OCI-LY1 (cell line): Measurements from ENCODE around the gene GAP43.

Experiments
- H2AFZ ChIP-seq: fragments of 200-600 bp; sonication (generic), shearing (Covaris generic); 2 replicates; pipeline ENCODE4 v1.6.0; 2014; ENCODE audit warnings: antibody characterized with exemption, mild to moderate bottlenecking, low read length
- H3F3A ChIP-seq: fragments of 200-600 bp; sonication (generic), shearing (Covaris generic); 2 replicates; pipeline ENCODE4 v1.6.0; 2014; ENCODE audit warnings: mild to moderate bottlenecking, antibody characterized with exemption, low read length, moderate library complexity; ENCODE audit not compliant: insufficient read depth
- H3K27ac ChIP-seq: fragments of 200-600 bp; sonication (generic); 2 replicates; pipeline ENCODE4 v1.5.1; 2014; ENCODE audit warnings: low read length, mixed run types, mild to moderate bottlenecking, low read depth; ENCODE audit not compliant: poor library complexity, severe bottlenecking
- H3K27me3 ChIP-seq: fragments of 200-600 bp; sonication (generic); 2 replicates; pipeline ENCODE4 v1.6.0; 2014; ENCODE audit warnings: antibody characterized with exemption, mild to moderate bottlenecking, low read length, moderate library complexity; ENCODE audit not compliant: insufficient read depth
- H3K36me3 ChIP-seq: fragments of 200-600 bp; sonication (generic); 2 replicates; pipeline ENCODE4 v1.6.1; 2014; ENCODE audit warnings: mild to moderate bottlenecking, antibody characterized with exemption, low read length, moderate library complexity, mixed read lengths; ENCODE audit not compliant: insufficient read depth
- H3K4me1 ChIP-seq: fragments of 200-600 bp; sonication (generic); 2 replicates; pipeline ENCODE4 v1.5.1; 2014; ENCODE audit warnings: mild to moderate bottlenecking, low read length, moderate library complexity; ENCODE audit not compliant: insufficient read depth, severe bottlenecking
- H3K4me2 ChIP-seq: fragments of 200-600 bp; sonication (generic), shearing (Covaris generic); 2 replicates; pipeline ENCODE4 v1.6.1; 2014; ENCODE audit warnings: low read length
- H3K4me3 ChIP-seq: fragments of 200-600 bp; sonication (generic); 2 replicates; pipeline ENCODE4 v1.5.1; 2014; ENCODE audit warnings: low read length, low read depth, mild to moderate bottlenecking, mixed read lengths; ENCODE audit not compliant: poor library complexity, severe bottlenecking
- H3K79me2 ChIP-seq: fragments of 200-600 bp; shearing (Covaris generic); 2 replicates; pipeline ENCODE4 v1.6.1; 2016; ENCODE audit warnings: mixed run types, low read length, mixed read lengths; ENCODE audit not compliant: insufficient read depth
- H3K9ac ChIP-seq: fragments of 200-600 bp; sonication (generic), shearing (Covaris generic); 2 replicates; pipeline ENCODE4 v1.6.1; 2014; ENCODE audit warnings: mild to moderate bottlenecking, low read length, mixed read lengths
- H3K9me2 ChIP-seq: fragments of 200-600 bp; sonication (generic), shearing (Covaris generic); 2 replicates; pipeline ENCODE4 v1.6.1; 2014; ENCODE audit warnings: low read depth, mild to moderate bottlenecking, low read length, mixed read lengths
- H3K9me3 ChIP-seq: fragments of 200-600 bp; shearing (Covaris generic); 2 replicates; pipeline ENCODE4 v1.6.1; 2014; ENCODE audit warnings: low read length, mixed read lengths
- H4K20me1 ChIP-seq: fragments of 200-600 bp; sonication (generic), shearing (Covaris generic); 2 replicates; pipeline ENCODE4 v1.6.0; 2016; ENCODE audit warnings: mild to moderate bottlenecking, low read length; ENCODE audit not compliant: insufficient read depth
- CTCF ChIP-seq: fragments of 200-600 bp; sonication (generic), shearing (Covaris generic); IDR thresholded peaks from 2 replicates; pipeline ENCODE4 v1.5.1; 2017; ENCODE audit warnings: mild to moderate bottlenecking, antibody characterized with exemption, low read length, moderate library complexity, mixed read lengths
- EZH2 ChIP-seq: fragments of 200-600 bp; sonication (generic), shearing (Covaris generic); IDR thresholded peaks from 2 replicates; pipeline ENCODE4 v1.8.0; 2017; ENCODE audit warnings: borderline replicate concordance, mixed run types, mild to moderate bottlenecking, antibody characterized with exemption, low read length, moderate library complexity, mixed read lengths

Gene GAP43

DNA sequence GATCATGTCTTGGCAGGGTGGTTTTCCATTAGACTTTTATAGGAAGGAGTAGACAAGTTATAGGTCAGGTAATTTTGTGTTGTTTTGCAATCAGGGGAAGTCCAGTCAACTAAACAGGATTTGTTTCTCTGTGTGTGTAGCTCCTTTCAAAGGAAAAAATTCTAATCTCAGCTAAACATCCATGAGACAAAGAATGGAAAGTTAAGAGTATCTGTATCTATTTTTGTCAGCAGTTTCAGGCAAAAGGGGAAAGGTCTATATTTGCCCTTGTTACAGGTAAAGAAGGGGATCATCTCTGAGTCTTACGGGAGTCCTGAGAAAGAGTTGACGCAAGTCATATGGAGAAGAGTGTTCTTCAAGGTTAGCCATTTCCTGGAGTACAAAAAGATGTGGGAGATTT lies 79.3 kb downstream of the GAP43 start:
- no peak overlapping the region for H2AFZ ChIP-seq
- no peaks in the 10 kb centered on the region for H3K36me3 ChIP-seq
- H3K27me3 ChIP-seq, result no peaks in the 10 kb centered on the region
- TF ChIP-seq CTCF, result no peak
- H3K4me2 ChIP-seq, result no peak overlapping the region
- H3K4me1 ChIP-seq, result no peaks in the 10 kb centered on the region
- no peak overlapping the region for H3K9ac ChIP-seq
- H3K79me2 ChIP-seq, result no peaks in the 10 kb centered on the region
- no peaks in the 10 kb centered on the region for H4K20me1 ChIP-seq
- H3F3A ChIP-seq, result no peaks in the 10 kb centered on the region
- H3K27ac ChIP-seq, result no peak overlapping the region
- H3K4me3 ChIP-seq, result no peak overlapping the region
- H3K9me3 ChIP-seq, result no peaks in the 10 kb centered on the region
- H3K9me2 ChIP-seq, result no peaks in the 10 kb centered on the region

DNA sequence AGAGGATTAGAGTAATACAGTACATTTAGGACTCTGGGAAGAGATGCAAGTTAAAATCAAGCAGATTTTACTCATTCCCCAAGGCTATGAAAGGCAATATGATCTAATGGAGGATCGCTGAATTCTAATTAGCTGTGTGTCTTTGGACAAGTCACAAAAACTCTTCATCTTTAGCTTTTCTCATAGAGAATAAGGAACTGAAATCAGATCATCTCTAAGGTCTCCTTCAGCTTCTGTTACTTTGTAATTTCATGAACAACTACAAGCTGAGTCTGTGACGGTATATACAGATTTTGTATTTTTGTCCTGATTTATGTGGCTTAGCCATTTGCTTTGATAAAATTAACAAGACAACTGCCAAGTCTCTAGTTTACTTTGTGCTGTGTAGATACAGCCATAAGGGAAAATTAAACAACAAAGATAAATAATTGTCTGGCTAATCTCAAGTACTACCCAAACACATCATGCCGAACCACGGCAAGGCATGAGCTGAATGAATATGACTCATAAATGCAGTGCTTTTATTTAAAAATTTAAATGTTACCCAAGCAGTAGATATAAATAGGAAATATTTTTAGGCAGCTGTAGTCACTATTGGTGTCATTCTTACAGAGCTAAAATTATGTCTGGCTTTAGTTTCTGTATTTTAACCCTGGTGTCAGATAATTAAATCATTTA lies 81.5 kb downstream of the GAP43 start:
- H3K27ac ChIP-seq, result no peak overlapping the region
- no peaks in the 10 kb centered on the region for H4K20me1 ChIP-seq
- no peaks in the 10 kb centered on the region for H3K79me2 ChIP-seq
- H3K9me2 ChIP-seq, result no peaks in the 10 kb centered on the region
- H3F3A ChIP-seq, result no peaks in the 10 kb centered on the region
- H3K9me3 ChIP-seq, result no peaks in the 10 kb centered on the region
- H3K4me3 ChIP-seq, result no peak overlapping the region
- H3K4me2 ChIP-seq, result no peak overlapping the region
- no peak overlapping the region for H3K9ac ChIP-seq
- no peaks in the 10 kb centered on the region for H3K36me3 ChIP-seq
- no peaks in the 10 kb centered on the region for H3K4me1 ChIP-seq
- TF ChIP-seq CTCF (no peak), EZH2 (no peak)
- no peak overlapping the region for H2AFZ ChIP-seq
- no peaks in the 10 kb centered on the region for H3K27me3 ChIP-seq

DNA sequence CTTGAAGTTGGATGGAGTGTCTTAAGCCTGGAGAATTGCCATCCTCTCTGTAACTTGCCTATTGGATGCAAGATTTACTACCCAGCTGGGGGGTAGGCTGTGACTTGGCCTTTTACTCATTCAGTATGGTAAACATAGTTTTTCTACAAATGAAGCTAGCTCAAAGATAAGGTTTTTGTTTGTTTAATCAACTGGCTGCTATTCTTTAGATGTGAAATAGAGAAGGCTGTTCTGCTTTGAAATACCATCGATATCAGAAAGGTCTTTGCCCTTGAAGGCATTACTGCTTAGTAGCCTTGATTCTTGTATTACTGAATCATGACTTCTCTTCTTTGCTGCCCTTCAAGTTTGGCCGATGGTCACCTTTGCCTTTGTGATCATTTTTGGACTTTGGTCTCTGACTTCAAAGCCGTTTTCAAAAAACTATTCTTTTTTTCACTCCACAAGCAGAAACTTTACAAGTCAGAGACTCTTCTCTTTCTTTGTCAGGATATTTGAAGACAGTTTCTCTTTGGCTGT lies 83.1 kb downstream of the GAP43 start:
- no peak overlapping the region for H3K9ac ChIP-seq
- no peaks in the 10 kb centered on the region for H3K4me1 ChIP-seq
- H3K27me3 ChIP-seq, result no peaks in the 10 kb centered on the region
- H3K4me2 ChIP-seq, result no peak overlapping the region
- H3K9me3 ChIP-seq, result no peaks in the 10 kb centered on the region
- H3K36me3 ChIP-seq, result no peaks in the 10 kb centered on the region
- no peaks in the 10 kb centered on the region for H3F3A ChIP-seq
- H3K9me2 ChIP-seq, result no peaks in the 10 kb centered on the region
- no peak for TF ChIP-seq EZH2
- no peak for TF ChIP-seq CTCF
- H3K4me3 ChIP-seq, result no peak overlapping the region
- H2AFZ ChIP-seq, result no peak overlapping the region
- H3K27ac ChIP-seq, result no peak overlapping the region
- H4K20me1 ChIP-seq, result no peaks in the 10 kb centered on the region
- no peaks in the 10 kb centered on the region for H3K79me2 ChIP-seq
